Cardiac muscle cell (in vitro differentiated cells and primary cell): ENCODE results near the gene HORMAD2. TPM values are rescaled to one million over a fixed set of nuclear protein-coding genes. Genes with fewer than 3 reads are reported as not detected.

Experiments used
- DNase-seq, 2 donors: peaks; one replicate each; pipeline versions ENCODE4 v3.0.0 to v3.0.0-alpha.2; 2010 to 2017; ENCODE audit warnings: low read depth in 1 of 2, low spot score in 1 of 2
- H3K27ac ChIP-seq: fragments of 200-600 bp; sonication (generic); 2 replicates; pipeline ENCODE4 v1.5.1; 2016
- H3K27me3 ChIP-seq: fragments of 200-600 bp; sonication (generic); 2 replicates; pipeline ENCODE4 v1.6.0; 2016; ENCODE audit warnings: control low read depth
- H3K36me3 ChIP-seq: fragments of 200-600 bp; sonication (generic); 2 replicates; pipeline ENCODE4 v1.5.1; 2016; ENCODE audit warnings: control low read depth
- H3K4me1 ChIP-seq: fragments of 200-600 bp; sonication (generic); 2 replicates; pipeline ENCODE4 v1.8.1; 2017; ENCODE audit warnings: low read depth, mild to moderate bottlenecking, mixed run types
- H3K4me3 ChIP-seq: fragments of 200-600 bp; sonication (generic); 2 replicates; pipeline ENCODE4 v1.5.1; 2016; ENCODE audit warnings: mild to moderate bottlenecking
- H3K9me3 ChIP-seq: fragments of 200-600 bp; sonication (generic); 2 replicates; pipeline ENCODE4 v1.5.1; 2017; ENCODE audit warnings: low read depth, mild to moderate bottlenecking, control low read depth
- polyA plus RNA-seq: library from polyadenylated mRNA; unstranded; fragments of >200 nt; fragmentation: Nextera tagmentation; extraction: Ambion mirVana; gene quantifications from 2 replicates; pipeline ENCODE4 v1.2.1, GENCODE V29; 2016
- total RNA-seq: library from RNA; depleted of rRNA; stranded (reverse); fragments of >200 nt; gene quantifications from 2 replicates; pipeline ENCODE4 v1.2.3, GENCODE V29; 2016
- TF ChIP-seq, protein P1 (sequence below): IDR thresholded peaks from 2 replicates; pipeline ENCODE4 v1.5.1; 2012; ENCODE audit warnings: low read depth, mild to moderate bottlenecking, low read length

HORMAD2 gene
- total and polyA plus RNA-seq, 2 experiments from 2014 or later, result not detected

DNA sequence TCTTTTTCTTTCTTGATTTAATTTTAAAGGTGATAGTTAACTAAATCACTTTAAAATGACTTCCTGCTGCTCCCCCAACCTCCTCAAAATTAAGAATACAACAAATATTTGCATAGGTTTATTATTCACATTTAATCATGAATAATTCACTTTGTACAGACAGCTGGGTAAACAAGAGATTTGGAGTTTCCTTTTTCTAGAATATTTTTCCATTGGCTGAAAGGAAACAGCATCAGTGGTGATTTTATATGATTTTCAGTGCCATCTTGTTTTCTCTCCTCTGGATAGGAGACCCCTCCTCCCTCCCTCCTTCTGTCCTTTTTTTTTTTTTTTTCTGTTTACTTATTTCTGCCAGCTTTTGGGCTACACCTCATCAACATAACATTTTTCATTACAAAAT is 105.8 kb downstream of the HORMAD2 start:
- no peaks in the 10 kb centered on the region for H3K9me3 ChIP-seq
- no peaks in the 10 kb centered on the region for H3K36me3 ChIP-seq
- TF ChIP-seq, protein P1, sequence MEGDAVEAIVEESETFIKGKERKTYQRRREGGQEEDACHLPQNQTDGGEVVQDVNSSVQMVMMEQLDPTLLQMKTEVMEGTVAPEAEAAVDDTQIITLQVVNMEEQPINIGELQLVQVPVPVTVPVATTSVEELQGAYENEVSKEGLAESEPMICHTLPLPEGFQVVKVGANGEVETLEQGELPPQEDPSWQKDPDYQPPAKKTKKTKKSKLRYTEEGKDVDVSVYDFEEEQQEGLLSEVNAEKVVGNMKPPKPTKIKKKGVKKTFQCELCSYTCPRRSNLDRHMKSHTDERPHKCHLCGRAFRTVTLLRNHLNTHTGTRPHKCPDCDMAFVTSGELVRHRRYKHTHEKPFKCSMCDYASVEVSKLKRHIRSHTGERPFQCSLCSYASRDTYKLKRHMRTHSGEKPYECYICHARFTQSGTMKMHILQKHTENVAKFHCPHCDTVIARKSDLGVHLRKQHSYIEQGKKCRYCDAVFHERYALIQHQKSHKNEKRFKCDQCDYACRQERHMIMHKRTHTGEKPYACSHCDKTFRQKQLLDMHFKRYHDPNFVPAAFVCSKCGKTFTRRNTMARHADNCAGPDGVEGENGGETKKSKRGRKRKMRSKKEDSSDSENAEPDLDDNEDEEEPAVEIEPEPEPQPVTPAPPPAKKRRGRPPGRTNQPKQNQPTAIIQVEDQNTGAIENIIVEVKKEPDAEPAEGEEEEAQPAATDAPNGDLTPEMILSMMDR, result no peak
- H3K4me3 ChIP-seq, result no peak overlapping the region
- H3K4me1 ChIP-seq, result peaks cover 8% of the 10 kb centered on the region
- no peak overlapping the region for H3K27ac ChIP-seq
- no peak for DNase-seq
- peaks cover 3% of the 10 kb centered on the region for H3K27me3 ChIP-seq

DNA sequence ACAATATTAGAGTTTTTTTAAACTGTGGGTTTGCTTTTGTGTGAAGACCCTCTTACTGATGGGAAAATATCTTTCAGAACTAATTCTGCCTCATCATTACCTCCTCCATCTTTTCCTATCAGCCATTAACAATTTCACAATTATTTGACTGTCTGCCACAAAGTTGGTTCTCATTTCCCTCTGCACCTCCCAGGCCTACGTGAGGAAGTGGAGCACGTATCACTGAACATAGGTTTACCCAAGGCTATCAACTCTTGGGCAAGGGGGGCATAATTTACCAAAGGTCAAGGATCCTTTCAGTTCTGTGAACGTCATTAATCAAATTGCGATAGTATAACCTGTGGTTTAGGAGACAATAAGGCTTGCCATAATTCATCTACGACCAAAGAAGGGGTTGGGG is 106.2 kb downstream of the HORMAD2 start:
- Histone ChIP-seq H3K9me3 (no peaks in the 10 kb centered on the region), H3K27ac (no peak overlapping the region), H3K27me3 (peaks cover 4% of the 10 kb centered on the region), H3K36me3 (no peaks in the 10 kb centered on the region), H3K4me1 (peaks cover 8% of the 10 kb centered on the region), H3K4me3 (no peak overlapping the region)
- peak in 1 of 2 donors; percentile 14 for DNase-seq
- TF ChIP-seq, protein P1, result no peak

DNA sequence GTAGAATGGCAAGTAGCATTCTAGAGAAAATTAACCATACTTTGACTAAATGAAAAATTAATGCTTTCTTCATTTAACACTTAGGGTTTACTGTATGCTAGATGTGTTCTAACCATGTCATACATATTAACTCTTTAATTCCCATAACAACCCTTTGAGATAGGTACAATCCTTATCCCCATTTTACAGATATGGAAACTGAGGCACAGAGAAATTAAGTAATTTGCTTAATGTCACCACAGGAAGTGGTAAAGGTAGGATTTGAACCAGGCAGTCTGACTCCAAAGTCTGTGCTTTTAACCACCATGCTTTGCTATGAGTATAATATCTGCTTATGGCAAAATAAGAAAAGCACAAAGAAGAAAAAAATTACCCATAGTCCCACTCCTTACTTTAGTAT is 106.8 kb downstream of the HORMAD2 start:
- no peak overlapping the region for H3K4me3 ChIP-seq
- no peaks in the 10 kb centered on the region for H3K9me3 ChIP-seq
- no peak for DNase-seq
- no peaks in the 10 kb centered on the region for H3K36me3 ChIP-seq
- peaks cover 8% of the 10 kb centered on the region for H3K4me1 ChIP-seq
- TF ChIP-seq, protein P1, result no peak
- H3K27me3 ChIP-seq, result peaks cover 4% of the 10 kb centered on the region
- no peak overlapping the region for H3K27ac ChIP-seq

DNA sequence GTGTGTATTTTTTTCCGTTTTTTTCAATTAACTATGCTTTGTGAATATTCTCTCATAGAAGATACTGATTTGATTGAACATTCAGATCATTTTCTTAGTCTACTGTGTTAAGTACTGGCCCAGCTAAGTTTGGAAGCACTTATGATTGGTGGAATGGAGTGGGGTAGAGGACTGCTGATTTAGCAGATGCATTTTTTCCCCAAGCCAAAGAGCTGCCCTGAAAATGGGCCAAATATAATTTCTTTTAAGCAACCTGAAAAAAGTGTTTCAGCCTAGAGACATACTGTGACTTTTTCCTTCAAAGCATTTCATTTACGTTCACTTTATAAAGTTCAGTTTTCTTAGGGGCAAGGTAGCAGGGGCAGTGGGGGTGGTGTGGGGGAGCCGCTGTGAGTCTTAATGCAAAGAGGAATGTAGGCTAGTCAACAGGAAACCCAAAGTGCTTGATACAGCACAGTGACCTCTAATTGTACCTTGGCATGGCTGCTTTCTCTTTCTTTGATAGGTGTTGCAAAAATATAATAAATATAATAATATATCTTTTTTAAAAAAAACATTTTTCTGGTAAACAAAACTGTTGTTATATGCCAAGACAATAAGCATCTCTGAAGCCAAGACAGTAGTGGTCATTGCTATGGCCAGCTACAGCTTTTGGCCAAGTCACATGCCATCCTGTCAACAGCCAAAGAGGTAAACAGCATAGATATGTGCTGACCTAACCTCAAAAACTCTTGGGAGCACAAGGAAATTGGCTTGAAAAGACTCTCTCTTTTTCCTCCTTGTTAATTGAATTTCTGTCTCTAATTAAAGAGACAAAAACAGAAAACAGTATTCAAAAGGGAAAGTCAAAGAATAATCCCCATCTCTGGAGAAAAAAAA is 107.5 kb downstream of the HORMAD2 start:
- DNase-seq, result peak in 1 of 2 donors; percentile 56
- no peaks in the 10 kb centered on the region for H3K9me3 ChIP-seq
- no peak overlapping the region for H3K27ac ChIP-seq
- H3K36me3 ChIP-seq, result no peaks in the 10 kb centered on the region
- no peak overlapping the region for H3K4me3 ChIP-seq
- TF ChIP-seq, protein P1, result no peak
- peaks cover 4% of the 10 kb centered on the region for H3K27me3 ChIP-seq
- peaks cover 8% of the 10 kb centered on the region for H3K4me1 ChIP-seq

DNA sequence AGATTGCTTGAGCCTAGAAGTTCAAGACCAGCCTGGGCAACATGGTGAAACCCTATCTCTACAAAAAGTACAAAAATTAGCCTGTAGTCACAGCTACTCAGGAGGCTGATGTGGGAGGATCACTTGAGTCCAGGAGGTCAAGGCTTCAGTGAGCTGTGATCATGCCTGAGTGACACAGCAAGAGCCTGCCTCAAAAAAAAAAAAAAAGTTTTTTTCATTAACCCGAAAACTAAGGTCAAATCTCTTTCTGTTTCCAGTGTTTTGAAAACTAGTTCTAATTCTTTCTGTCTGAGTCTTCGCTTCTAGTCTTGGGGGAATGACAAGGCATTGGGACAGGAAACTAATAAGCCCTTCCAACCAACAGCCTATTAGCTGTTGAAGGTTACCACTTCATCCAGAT is 108.6 kb downstream of the HORMAD2 start:
- DNase-seq, result no peak
- Histone ChIP-seq H3K27ac (no peak overlapping the region), H3K4me3 (no peak overlapping the region), H3K9me3 (no peaks in the 10 kb centered on the region), H3K36me3 (no peaks in the 10 kb centered on the region), H3K27me3 (peaks cover 4% of the 10 kb centered on the region), H3K4me1 (peaks cover 8% of the 10 kb centered on the region)
- TF ChIP-seq, protein P1, result no peak
